ENCODE data around the gene SGSM2. TPM values are rescaled to one million over a fixed set of nuclear protein-coding genes. Genes with fewer than 3 reads are reported as not detected.

The SGSM2 gene
- total and polyA plus RNA-seq, 8 donors = 43.6 to 116 (median 87.8) TPM

DNA sequence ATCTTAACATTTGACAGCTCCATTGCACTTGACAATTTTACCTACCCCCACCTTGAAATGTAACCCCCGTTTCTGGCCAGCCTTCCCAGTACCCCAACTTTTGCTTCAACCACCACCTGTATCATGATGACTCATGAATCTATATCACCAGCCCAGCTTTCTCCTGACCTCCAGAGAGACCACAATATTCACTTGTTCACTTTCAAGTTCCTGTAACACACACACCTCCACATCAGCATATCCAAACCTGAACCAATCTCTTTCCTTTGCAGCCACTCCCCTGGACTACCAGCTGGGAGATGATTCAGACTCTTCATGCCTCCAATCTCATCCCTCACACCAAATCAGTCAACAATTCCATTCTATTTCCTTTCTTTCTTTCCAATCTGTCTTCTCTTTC lies 41.7 kb upstream of the SGSM2 start:
- ATAC-seq (no peak), DNase-seq (no peak)
- Histone ChIP-seq H3K4me1 (peaks cover 0 to 11% of the 10 kb centered on the region in 2 donors), H3K27me3 (no peaks in the 10 kb centered on the region), H3K36me3 (peaks cover 0 to 91% of the 10 kb centered on the region in 2 donors), H3K27ac (no peak overlapping the region), H3K9me3 (no peaks in the 10 kb centered on the region), H3K4me3 (no peak overlapping the region)
- intact Hi-C loops (cut with DNase I) = no loop called here
- TF ChIP-seq, protein P1, sequence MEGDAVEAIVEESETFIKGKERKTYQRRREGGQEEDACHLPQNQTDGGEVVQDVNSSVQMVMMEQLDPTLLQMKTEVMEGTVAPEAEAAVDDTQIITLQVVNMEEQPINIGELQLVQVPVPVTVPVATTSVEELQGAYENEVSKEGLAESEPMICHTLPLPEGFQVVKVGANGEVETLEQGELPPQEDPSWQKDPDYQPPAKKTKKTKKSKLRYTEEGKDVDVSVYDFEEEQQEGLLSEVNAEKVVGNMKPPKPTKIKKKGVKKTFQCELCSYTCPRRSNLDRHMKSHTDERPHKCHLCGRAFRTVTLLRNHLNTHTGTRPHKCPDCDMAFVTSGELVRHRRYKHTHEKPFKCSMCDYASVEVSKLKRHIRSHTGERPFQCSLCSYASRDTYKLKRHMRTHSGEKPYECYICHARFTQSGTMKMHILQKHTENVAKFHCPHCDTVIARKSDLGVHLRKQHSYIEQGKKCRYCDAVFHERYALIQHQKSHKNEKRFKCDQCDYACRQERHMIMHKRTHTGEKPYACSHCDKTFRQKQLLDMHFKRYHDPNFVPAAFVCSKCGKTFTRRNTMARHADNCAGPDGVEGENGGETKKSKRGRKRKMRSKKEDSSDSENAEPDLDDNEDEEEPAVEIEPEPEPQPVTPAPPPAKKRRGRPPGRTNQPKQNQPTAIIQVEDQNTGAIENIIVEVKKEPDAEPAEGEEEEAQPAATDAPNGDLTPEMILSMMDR (IDR thresholded peaks at IDR 0.05) = no peak

DNA sequence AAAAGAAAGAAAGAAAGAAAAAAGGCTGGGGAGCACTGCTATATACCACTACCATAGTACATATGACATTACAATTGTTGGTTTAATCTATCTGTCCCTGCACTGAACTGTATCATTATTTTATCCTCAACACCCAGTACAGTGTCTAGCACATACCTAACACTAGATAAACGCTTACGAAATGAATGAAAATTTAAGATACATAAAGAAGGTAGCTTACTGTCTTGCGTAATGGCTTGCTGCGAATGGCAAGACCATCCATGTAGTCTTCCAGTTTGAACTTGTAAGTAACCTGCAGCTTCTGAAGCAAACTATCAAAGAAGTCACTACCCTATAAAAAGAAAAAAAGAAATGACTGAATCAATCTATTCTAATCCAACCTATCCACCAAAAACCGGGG lies 40.3 kb upstream of the SGSM2 start:
- Histone ChIP-seq H3K9me3 (no peaks in the 10 kb centered on the region), H3K4me3 (no peak overlapping the region), H3K27me3 (no peaks in the 10 kb centered on the region), H3K36me3 (peaks cover 0 to 76% of the 10 kb centered on the region in 2 donors), H3K27ac (no peak overlapping the region), H3K4me1 (peaks cover 5 to 25% of the 10 kb centered on the region in 2 donors)
- TF ChIP-seq, protein P1 (IDR thresholded peaks at IDR 0.05) = no peak
- intact Hi-C loops (cut with DNase I) = no loop called here
- DNase-seq (no peak), ATAC-seq (no peak)

DNA sequence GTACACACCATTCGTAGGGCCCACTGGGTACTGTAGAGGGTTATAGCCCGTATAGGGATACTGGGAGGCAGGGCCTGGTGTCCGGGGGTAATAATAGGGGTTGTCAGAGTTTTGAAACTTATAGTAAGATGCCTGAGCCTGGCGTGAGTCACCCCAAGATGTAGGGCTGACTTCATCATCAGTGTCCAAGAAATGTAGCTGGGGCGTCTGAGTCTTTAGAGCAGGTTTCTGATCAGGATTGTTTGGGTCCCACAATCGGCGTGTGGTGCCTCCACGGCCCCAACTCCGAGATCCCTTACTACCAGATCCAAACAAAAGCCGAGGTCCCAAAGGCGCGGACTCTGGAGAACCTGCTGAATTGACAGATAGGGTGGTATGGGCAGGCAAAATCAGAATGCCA lies 38.2 kb upstream of the SGSM2 start:
- no peak overlapping the region for H3K27ac ChIP-seq
- TF ChIP-seq, protein P1 (IDR thresholded peaks at IDR 0.05) = no peak
- ATAC-seq (no peak), DNase-seq (no peak)
- no peaks in the 10 kb centered on the region for H3K27me3 ChIP-seq
- no peak overlapping the region for H3K4me3 ChIP-seq
- peaks cover 10 to 35% of the 10 kb centered on the region in 2 donors for H3K4me1 ChIP-seq
- intact Hi-C loops (cut with DNase I) = no loop called here
- peaks cover 0 to 57% of the 10 kb centered on the region in 2 donors for H3K36me3 ChIP-seq
- H3K9me3 ChIP-seq = no peaks in the 10 kb centered on the region

DNA sequence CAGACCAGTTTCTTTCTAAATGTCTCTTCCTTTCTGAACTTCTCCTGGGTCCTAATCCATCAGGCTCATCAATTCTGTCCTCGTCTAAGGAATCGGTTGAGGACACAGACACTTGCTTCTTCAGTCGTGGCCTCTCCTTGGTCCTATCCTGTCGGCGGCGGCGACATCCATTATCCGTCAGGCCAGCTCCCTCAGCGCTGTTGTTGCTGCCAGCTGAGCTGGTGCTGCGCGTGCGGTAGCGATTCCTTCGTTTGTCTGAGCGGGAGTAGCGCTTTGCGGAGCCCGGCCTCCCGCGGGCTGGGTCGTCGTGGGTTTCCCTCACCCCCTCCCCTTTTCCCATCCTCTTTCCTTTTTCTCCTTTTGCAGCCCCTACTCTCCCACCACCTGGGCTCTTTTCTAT lies 37.5 kb upstream of the SGSM2 start:
- ATAC-seq (no peak), DNase-seq (peak in 1 of 4 donors; percentile 75)
- Histone ChIP-seq H3K27ac (no peak overlapping the region), H3K4me1 (peaks cover 10 to 41% of the 10 kb centered on the region in 2 donors), H3K4me3 (no peak overlapping the region), H3K9me3 (no peaks in the 10 kb centered on the region), H3K27me3 (no peaks in the 10 kb centered on the region), H3K36me3 (peaks cover 0 to 51% of the 10 kb centered on the region in 2 donors)
- intact Hi-C loops (cut with DNase I) = no loop called here
- TF ChIP-seq, protein P1 (IDR thresholded peaks at IDR 0.05) = no peak

DNA sequence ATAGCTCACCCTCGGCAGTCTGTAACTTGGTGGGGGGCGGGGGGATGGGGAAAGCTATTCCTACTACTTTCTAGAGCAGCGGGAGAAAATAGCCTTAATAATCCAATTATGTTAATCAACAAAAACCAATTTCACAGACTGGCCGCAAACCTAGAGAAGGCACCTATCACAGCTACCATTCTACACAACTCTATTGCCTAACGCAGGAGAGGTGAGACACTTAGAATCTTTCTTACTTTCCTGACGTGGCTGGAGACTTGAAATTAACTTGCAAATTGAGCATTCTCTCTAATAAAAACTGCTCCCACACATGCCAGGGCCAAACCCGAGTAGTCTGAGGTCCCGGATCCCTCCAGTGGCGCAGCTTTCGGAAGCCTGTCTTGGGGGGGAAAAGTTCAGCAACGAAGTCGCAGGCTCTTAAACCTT lies 34.5 kb upstream of the SGSM2 start:
- peak overlapping the region; percentile 91 to 92 for H3K27ac ChIP-seq
- intact Hi-C loops (cut with DNase I) = no loop called here
- H3K27me3 ChIP-seq = no peaks in the 10 kb centered on the region
- peak in 1 of 4 donors; percentile 1 for DNase-seq
- ATAC-seq = peak; percentile 8
- H3K4me3 ChIP-seq = peak overlapping the region; percentile 83 to 92
- peaks cover 0 to 23% of the 10 kb centered on the region in 2 donors for H3K36me3 ChIP-seq
- H3K4me1 ChIP-seq = peaks cover 10 to 43% of the 10 kb centered on the region in 2 donors
- no peaks in the 10 kb centered on the region for H3K9me3 ChIP-seq
- TF ChIP-seq, protein P1 (IDR thresholded peaks at IDR 0.05) = no peak

Measured in left lung (tissue), 10 donors.